ENCODE data around the gene SPATA6L. TPM values are rescaled to one million over a fixed set of nuclear protein-coding genes. Genes with fewer than 3 reads are reported as not detected.

SPATA6L gene
- polyA plus RNA-seq, 1 of the 3 experiments (the other 2 are of a cell fraction) = 0.44 TPM

GRCh38 chr9:4576448-4576847, 89.8 kb downstream of the SPATA6L start (continued):
- TF ChIP-seq USF1 (IDR thresholded peaks at IDR 0.05; ENCODE audit: borderline replicate concordance, low read depth) (no peak), REST (IDR thresholded peaks at IDR 0.05; ENCODE audit: low read depth, low read length) (no peak)

GRCh38 chr9:4575997-4576396, 90.3 kb downstream of the SPATA6L start:
- no peaks in the 10 kb centered on the region for H3K27me3 ChIP-seq (ENCODE audit: insufficient read depth)
- H3K9me3 ChIP-seq = no peaks in the 10 kb centered on the region
- peaks cover 2 to 7% of the 10 kb centered on the region in 2 experiments; a peak in 2 of 4 replicates for H3K4me1 ChIP-seq (ENCODE audit: control insufficient read depth in 1 of 2, insufficient read depth in 2 of 2, low read depth in 1 of 2, low read length in 1 of 2)
- H3K9ac ChIP-seq = no peak overlapping the region
- no peak overlapping the region for H3K27ac ChIP-seq (ENCODE audit: low read depth in 2 of 2, low read length in 1 of 2)
- ChIA-PET POLR2A (no interaction called here), CTCF (no interaction called here)
- H3K36me3 ChIP-seq (replicated peaks in 1 of 2; ENCODE audit: control insufficient read depth in 1 of 2, insufficient read depth in 2 of 2, low read length in 1 of 2) = no peaks in the 10 kb centered on the region
- no peak overlapping the region for H3K4me2 ChIP-seq
- no peaks in the 10 kb centered on the region for H3K9me2 ChIP-seq
- H3K79me2 ChIP-seq (ENCODE audit: insufficient read depth) = no peaks in the 10 kb centered on the region
- no peaks in the 10 kb centered on the region for H3F3A ChIP-seq (replicated peaks; ENCODE audit: insufficient read depth)
- WGBS (ENCODE audit: low lambda C conversion rate) = 74% methylated on average over 8 of the region's 8 CpGs
- no peaks in the 10 kb centered on the region for H4K20me1 ChIP-seq (ENCODE audit: insufficient read depth)
- no peak for TF ChIP-seq RFX5 (IDR thresholded peaks at IDR 0.05; ENCODE audit: low read length)
- no peak for TF ChIP-seq YY1 (IDR thresholded peaks at IDR 0.05; ENCODE audit: low read depth)
- no peak for TF ChIP-seq POLR2AphosphoS5 (IDR thresholded peaks at IDR 0.05; ENCODE audit: low read depth, low read length)
- no peak for TF ChIP-seq CTCF (IDR thresholded peaks at IDR 0.05)
- no peak for TF ChIP-seq CHD2 (IDR thresholded peaks at IDR 0.05; ENCODE audit: low read length, partially characterized antibody)
- no peak for TF ChIP-seq SIN3A (IDR thresholded peaks at IDR 0.05; ENCODE audit: borderline replicate concordance, low read depth, low read length)
- TF ChIP-seq USF2 (IDR thresholded peaks at IDR 0.05; ENCODE audit: borderline replicate concordance, low read depth, low read length) = no peak
- no peak for TF ChIP-seq GATA2 (CRISPR knock-in tag; IDR thresholded peaks at IDR 0.05)
- H2AFZ ChIP-seq (ENCODE audit: low read depth) = no peak overlapping the region
- no peak for DNase-seq
- H3K4me3 ChIP-seq (ENCODE audit: low read depth in 2 of 2, low read length in 1 of 2) = no peak overlapping the region

Data from SK-N-SH (cell line).